HG03520 (cell line): Measurements from ENCODE around the gene ABCD4.
A peak's percentile ranks its signal among the peaks of the same experiment; 100 is the strongest.
"Not testable (repeated sequence)": the region's sequence is repeated elsewhere in the genome, so short reads cannot be mapped to it uniquely, and the experiment has no call there.

ENCODE experiments used
- ATAC-seq: cut with Tn5 transposase; IDR thresholded peaks from one replicate; pipeline ENCODE4 v1.9.1; 2021; ENCODE audit warnings: mild to moderate bottlenecking, moderate library complexity; ENCODE audit not compliant: unreplicated experiment

ABCD4 gene

GRCh38 chr14:74302634-74303569 is at the start of gene ABCD4:
Gene ABCD4, minus strand, starts transcription at chr14:74302934. Its CDS starts 22 bp downstream, at chr14:74302912.
- ATAC-seq: peak; percentile 92

GRCh38 chr14:74350928-74351323 is 48.2 kb upstream of the ABCD4 start:
- no peak for ATAC-seq

GRCh38 chr14:74350211-74350927 is 47.6 kb upstream of the ABCD4 start:
- no peak for ATAC-seq

GRCh38 chr14:74349757-74350156 is 47.0 kb upstream of the ABCD4 start:
- ATAC-seq: no peak

GRCh38 chr14:74348735-74349463 is 46.2 kb upstream of the ABCD4 start:
- ATAC-seq: no peak

- no peak for ATAC-seq
Observed at GRCh38 chr14:74348241-74348734, 45.6 kb upstream of the ABCD4 start, which contains the start of gene VRTN. Gene VRTN, plus strand, starts transcription at chr14:74348471. Its CDS starts 8,313 bp downstream, at chr14:74356784.

GRCh38 chr14:74347795-74348100 is 45.0 kb upstream of the ABCD4 start:
- ATAC-seq: no peak

- no peak for ATAC-seq
Observed at GRCh38 chr14:74347097-74347794, 44.5 kb upstream of the ABCD4 start.

GRCh38 chr14:74346341-74346740 is 43.6 kb upstream of the ABCD4 start:
- ATAC-seq: no peak

- no peak for ATAC-seq
Observed at GRCh38 chr14:74333909-74334308, 31.2 kb upstream of the ABCD4 start.

- not testable (repeated sequence) for ATAC-seq
Observed at GRCh38 chr14:74329950-74330552, 27.3 kb upstream of the ABCD4 start.

GRCh38 chr14:74326369-74327152 is 23.8 kb upstream of the ABCD4 start:
- no peak for ATAC-seq

GRCh38 chr14:74325446-74325845 is 22.7 kb upstream of the ABCD4 start:
- no peak for ATAC-seq

GRCh38 chr14:74324931-74325361 is 22.2 kb upstream of the ABCD4 start:
- no peak for ATAC-seq

- no peak for ATAC-seq
Observed at GRCh38 chr14:74314576-74314975, 11.8 kb upstream of the ABCD4 start.

GRCh38 chr14:74313601-74314000 is 10.9 kb upstream of the ABCD4 start:
- no peak for ATAC-seq

GRCh38 chr14:74312161-74312560 is 9.4 kb upstream of the ABCD4 start:
- ATAC-seq: no peak

- ATAC-seq: no peak
Observed at GRCh38 chr14:74309125-74310022, 6.6 kb upstream of the ABCD4 start.
